Fibroblast of pulmonary artery (primary cell): Measurements from ENCODE around the gene RABL6.
A peak's percentile ranks its signal among the peaks of the same experiment; 100 is the strongest.

Experiments used
- DNase-seq: peaks from one replicate; pipeline ENCODE4 v3.0.0-alpha.2; 2010; ENCODE audit warnings: low read depth
- H3K4me3 ChIP-seq: replicated peaks from 2 replicates; pipeline ENCODE4 v1.5.1; 2011; ENCODE audit warnings: low read depth, mild to moderate bottlenecking, control low read depth, low read length, moderate library complexity
- TF ChIP-seq, protein P1 (sequence below): IDR thresholded peaks from 2 replicates; pipeline ENCODE4 v1.5.1; 2011; ENCODE audit warnings: mild to moderate bottlenecking, control low read depth, low read length, inconsistent platforms; ENCODE audit errors: missing control alignments

The RABL6 gene

DNA sequence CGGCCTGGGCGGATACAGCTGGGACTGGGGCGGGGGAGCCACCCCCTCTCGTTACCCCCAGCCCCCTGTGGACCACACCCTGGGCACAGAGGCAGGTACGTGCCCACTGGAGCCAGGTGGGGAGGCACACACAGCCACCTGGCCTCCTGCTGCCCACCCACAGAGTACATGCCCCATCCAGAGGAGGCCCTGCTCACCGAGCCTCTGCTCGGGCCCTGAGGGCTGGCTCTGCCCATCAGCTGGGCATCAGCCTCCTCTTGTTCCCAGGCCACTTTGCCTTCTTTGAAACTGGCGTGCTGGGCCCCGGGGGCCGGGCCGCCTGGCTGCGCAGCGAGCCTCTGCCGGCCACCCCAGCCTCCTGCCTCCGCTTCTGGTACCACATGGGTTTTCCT is 50.7 kb downstream of the RABL6 start:
- TF ChIP-seq, protein P1, sequence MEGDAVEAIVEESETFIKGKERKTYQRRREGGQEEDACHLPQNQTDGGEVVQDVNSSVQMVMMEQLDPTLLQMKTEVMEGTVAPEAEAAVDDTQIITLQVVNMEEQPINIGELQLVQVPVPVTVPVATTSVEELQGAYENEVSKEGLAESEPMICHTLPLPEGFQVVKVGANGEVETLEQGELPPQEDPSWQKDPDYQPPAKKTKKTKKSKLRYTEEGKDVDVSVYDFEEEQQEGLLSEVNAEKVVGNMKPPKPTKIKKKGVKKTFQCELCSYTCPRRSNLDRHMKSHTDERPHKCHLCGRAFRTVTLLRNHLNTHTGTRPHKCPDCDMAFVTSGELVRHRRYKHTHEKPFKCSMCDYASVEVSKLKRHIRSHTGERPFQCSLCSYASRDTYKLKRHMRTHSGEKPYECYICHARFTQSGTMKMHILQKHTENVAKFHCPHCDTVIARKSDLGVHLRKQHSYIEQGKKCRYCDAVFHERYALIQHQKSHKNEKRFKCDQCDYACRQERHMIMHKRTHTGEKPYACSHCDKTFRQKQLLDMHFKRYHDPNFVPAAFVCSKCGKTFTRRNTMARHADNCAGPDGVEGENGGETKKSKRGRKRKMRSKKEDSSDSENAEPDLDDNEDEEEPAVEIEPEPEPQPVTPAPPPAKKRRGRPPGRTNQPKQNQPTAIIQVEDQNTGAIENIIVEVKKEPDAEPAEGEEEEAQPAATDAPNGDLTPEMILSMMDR = no peak
- H3K4me3 ChIP-seq = no peak overlapping the region
- DNase-seq = no peak

DNA sequence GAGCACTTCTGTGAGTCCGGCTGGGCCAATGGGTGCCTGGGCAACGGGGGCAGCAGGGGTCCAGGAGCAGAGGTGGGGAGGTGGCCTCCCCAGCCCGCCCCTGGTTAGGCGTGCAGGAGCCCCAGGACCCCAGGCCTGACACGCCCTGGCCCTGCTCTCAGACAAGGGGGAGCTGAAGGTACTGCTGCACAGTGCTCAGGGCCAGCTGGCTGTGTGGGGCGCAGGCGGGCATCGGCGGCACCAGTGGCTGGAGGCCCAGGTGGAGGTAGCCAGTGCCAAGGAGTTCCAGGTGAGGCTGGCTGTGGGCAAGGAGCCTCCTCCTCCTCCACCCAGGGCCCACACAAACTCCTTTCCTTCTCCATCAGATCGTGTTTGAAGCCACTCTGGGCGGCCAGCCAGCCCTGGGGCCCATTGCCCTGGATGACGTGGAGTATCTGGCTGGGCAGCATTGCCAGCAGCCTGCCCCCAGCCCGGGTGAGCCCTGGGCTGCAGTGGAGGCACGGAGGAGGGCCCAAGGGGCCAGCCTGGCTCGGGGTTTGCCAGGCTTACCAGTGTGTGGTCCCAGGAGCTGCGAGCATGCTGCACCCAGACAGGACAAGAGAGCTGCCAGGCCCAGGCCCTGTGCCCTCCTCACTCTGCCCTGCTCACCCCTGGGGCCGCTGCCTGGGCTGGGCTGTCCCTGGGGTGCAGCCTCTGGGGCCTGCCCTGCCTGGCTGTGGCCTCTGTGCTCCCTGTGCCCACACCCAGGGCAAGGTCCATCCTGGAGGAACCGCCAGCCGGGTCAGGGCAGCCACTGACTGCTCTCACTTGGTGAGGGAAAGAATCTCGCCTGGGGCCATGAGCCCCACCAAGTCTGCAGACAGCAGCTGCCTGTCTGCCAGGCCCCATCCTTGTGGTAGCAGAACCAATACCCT is 51.4 kb downstream of the RABL6 start:
- no peak overlapping the region for H3K4me3 ChIP-seq
- peak; percentile 50 for DNase-seq
- TF ChIP-seq, protein P1 = no peak

DNA sequence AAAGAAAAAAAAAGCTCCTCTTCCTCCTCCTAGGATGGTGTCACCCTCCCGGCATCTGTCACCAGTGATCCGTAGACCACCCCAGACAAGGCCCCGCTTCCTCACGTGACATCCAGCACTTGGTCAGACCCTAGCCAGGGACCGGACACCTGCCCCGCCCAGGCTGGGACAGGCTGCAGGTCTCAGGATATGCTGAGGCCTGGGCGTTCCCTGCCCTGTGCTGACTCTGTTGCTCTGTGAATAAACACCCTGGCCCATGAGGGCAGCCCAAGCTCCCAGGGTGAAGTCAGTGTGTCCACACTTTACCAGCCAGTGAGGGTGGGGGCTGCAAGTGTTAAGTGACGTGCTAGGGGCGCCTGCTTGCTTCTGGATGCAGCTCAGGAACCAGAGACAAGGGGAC is 52.8 kb downstream of the RABL6 start:
- TF ChIP-seq, protein P1 = no peak
- no peak for DNase-seq
- no peak overlapping the region for H3K4me3 ChIP-seq

DNA sequence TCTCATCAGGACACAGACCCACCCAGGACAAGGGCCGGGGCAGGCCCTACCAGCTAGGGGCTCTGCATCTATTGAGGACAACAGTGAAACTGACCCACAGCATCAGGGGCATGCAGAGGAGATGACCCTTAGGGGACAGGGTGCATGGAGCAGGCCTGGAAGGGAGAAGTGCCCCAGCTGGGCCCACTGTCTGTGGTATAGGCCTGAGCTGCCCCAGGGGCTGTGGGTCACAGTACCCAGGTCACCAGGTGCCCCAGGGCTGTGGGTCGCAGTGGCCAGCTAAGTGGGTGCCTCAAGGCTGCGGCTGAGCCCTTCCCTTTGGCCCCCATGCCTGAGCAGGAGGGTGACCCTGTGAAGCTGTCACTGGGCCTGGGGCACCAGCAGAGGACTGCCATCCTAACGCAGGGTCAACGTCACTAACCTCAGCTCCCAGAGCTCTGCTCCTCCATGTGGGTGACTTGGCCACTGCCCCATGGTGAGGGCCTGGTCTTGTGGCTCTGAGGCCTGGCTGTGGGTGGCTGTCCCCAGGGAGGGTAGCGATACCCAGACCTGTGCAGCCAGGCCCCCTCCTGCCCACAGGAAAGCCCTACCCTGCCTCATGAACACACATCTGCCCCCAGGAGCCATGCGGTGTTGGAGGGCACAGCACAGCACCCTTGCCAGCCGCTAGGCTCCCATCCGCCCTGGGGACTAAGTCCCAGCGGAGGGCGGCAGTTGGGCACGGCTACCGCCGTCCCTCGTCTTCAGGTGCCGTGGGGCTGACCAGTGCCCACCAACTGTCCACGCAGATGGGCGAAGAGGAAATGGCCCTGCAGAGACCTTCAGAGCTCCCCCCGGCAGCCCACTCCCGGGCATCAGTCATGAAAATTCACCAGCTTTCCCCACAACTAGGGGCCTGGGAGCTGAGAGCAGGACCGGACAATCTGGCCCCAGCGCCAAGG is 53.5 kb downstream of the RABL6 start:
- H3K4me3 ChIP-seq = no peak overlapping the region
- TF ChIP-seq, protein P1 = no peak
- DNase-seq = no peak

DNA sequence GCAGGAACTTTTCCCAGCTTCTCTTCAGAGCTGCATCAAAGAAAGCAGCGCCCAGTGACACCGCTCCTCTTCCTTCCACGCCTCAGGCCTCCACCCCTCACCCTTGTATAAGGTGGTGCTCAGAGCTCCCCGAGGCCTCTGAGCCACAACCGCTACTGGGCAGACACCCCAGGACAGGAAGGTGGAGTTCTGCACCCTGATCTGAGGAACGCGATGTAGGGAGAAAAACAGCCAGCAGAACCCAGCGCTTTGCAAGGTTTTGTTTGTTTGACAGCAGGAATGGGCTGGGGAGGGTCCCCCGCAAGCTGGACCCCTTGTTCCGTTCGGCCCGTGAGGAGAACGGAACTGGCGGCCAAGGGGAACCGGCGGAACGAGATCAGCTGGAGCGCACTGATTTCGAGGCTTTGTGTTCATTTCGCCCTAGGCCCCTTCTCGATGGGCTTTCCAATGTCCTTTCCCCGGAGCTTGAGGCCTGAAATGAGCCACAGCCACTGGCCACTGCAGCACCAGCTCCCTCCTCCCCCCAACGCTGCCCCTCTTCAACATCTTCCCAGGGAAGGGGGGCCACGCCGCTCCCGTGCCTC is 54.2 kb downstream of the RABL6 start:
- no peak overlapping the region for H3K4me3 ChIP-seq
- no peak for DNase-seq
- TF ChIP-seq, protein P1 = no peak

DNA sequence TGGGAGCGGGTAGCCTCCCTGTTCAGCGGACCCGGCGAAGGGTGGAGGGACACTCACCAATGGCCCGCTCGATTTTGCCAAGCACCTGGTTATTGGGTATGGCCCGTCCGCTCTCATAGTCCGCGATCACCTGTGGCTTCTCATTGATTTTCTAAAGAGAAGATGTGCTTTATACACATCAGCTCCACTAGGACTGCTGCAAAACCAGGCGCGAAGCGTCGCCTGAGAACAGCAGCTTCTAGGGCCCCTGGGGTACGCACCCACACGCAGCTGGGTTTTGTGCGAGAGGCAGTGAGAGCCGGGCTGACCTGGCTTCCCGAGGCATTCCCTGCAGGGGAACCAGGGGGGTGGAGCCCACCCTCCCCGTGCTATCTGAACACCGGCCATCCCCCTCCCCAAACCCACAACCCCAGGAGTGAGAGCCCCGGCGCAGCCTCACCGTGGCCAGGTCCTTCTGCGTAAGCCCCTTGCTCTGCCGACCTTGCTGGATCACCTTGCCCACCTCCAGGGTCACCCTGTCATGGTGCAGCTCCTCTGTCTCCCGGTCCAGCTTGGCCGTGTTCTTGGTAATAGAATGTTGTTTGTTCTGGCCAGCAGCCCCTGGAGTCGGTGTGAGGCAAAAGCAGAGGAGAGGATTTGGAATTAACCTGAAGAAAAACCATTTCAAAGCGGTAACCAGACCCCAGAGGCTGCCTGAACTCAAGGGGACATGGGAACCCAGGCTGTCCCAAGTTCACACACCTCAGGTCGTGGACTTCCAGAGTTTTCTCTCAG is 55.3 kb downstream of the RABL6 start:
- TF ChIP-seq, protein P1 = no peak
- H3K4me3 ChIP-seq = no peak overlapping the region
- DNase-seq = no peak
